Measurements from ENCODE around the gene TCFL5.

TCFL5 gene

GRCh38 chr20:62794007-62794724, 67.5 kb downstream of the TCFL5 start:
- peak; percentile 98 for DNase-seq

GRCh38 chr20:62793757-62794006, 67.9 kb downstream of the TCFL5 start:
- no peak for DNase-seq

GRCh38 chr20:62792940-62793756, 68.5 kb downstream of the TCFL5 start:
- DNase-seq, result peak; percentile 23

- DNase-seq, result no peak
Observed at GRCh38 chr20:62792182-62792939, 69.3 kb downstream of the TCFL5 start.

- peak; percentile 82 for DNase-seq
Observed at GRCh38 chr20:62791301-62792181, 70.1 kb downstream of the TCFL5 start.
